ENCODE data around the gene SLC25A3. TPM values are rescaled to one million over a fixed set of nuclear protein-coding genes. Genes with fewer than 3 reads are reported as not detected.

Gene SLC25A3
- 100 to 1,000 TPM; 525 to 641 (median 599) TPM for total RNA-seq
- polyA plus RNA-seq, result 100 to 1,000 TPM; 551 to 872 (median 668) TPM

DNA sequence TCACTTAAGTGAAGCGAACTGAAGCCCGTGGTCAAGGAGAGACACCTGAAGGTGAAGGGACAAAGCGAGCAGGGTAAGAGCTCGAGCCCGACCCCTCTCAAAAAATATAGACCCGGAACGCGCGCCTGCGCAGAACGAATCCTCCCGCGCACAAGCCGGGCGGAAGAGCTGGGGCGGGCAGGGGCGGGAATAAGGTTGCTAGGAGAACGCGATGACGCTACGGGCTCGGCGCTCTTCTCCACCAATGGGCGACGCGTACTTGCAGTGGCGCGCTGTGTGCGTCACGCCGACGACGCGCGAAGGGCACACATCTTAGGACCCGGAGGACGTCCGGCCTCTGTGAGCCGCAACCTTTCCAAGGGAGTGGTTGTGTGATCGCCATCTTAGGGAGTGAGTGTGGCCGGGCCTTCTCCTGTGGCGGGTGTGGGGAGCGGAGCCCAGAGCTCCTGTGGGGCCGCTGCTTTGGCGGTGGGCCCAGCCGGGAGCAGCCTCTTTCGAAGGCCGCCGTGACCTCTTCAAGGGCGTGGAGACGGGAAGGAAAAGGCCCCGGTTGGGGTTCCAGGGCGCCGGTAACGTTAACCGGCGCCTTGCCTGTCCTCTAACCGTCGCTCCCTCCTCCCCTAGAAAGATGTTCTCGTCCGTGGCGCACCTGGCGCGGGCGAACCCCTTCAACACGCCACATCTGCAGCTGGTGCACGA is at the start of gene SLC25A3:
Gene SLC25A3 (plus strand): TSS at position 336 of the 699 bp plus-strand sequence. CDS start 293 bp downstream, at position 629.
- Histone ChIP-seq H3K27ac (peak within 1 kb of the TSS; percentile 94 to 100 (median 96)), H3K27me3 (no peaks in the 10 kb centered on the region), H3K4me3 (peak within 1 kb of the TSS; percentile 76 to 98 (median 88)), H3K4me1 (peaks cover 0 to 40% (median 30%) of the 10 kb centered on the region in 4 donors), H3K9me3 (no peaks in the 10 kb centered on the region), H3K36me3 (peaks cover 5 to 28% (median 12%) of the 10 kb centered on the region in 4 donors)
- peak; percentile 98 for DNase-seq
- intact Hi-C loops (cut with DNase I), result loop anchor here (1.0 to 5.0 kb wide), 3 partner anchors 52 to 89 kb away; partner anchors contain the start of genes APAF1 and TMPO
- 0% methylated on average over 67 of the region's 67 CpGs for WGBS, 2 donors
- TF ChIP-seq POLR2AphosphoS5 (IDR thresholded peaks at IDR 0.05) (peak; percentile 100), EP300 (IDR thresholded peaks at IDR 0.05) (peak in 1 of 4 donors; percentile 6), POLR2A (IDR thresholded peaks at IDR 0.05) (peak; percentile 96 to 97)
- TF ChIP-seq, protein P1, sequence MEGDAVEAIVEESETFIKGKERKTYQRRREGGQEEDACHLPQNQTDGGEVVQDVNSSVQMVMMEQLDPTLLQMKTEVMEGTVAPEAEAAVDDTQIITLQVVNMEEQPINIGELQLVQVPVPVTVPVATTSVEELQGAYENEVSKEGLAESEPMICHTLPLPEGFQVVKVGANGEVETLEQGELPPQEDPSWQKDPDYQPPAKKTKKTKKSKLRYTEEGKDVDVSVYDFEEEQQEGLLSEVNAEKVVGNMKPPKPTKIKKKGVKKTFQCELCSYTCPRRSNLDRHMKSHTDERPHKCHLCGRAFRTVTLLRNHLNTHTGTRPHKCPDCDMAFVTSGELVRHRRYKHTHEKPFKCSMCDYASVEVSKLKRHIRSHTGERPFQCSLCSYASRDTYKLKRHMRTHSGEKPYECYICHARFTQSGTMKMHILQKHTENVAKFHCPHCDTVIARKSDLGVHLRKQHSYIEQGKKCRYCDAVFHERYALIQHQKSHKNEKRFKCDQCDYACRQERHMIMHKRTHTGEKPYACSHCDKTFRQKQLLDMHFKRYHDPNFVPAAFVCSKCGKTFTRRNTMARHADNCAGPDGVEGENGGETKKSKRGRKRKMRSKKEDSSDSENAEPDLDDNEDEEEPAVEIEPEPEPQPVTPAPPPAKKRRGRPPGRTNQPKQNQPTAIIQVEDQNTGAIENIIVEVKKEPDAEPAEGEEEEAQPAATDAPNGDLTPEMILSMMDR (IDR thresholded peaks at IDR 0.05), result no peak

GRCh38 chr12:98543701-98544100 is 49.8 kb upstream of the SLC25A3 start:
- intact Hi-C loops (cut with DNase I), result no loop called here
- no peaks in the 10 kb centered on the region for H3K9me3 ChIP-seq
- no peak overlapping the region for H3K27ac ChIP-seq
- H3K4me3 ChIP-seq, result no peak overlapping the region
- DNase-seq, result no peak
- TF ChIP-seq POLR2AphosphoS5 (IDR thresholded peaks at IDR 0.05), result no peak
- TF ChIP-seq EP300 (IDR thresholded peaks at IDR 0.05), result no peak
- no peak for TF ChIP-seq POLR2A (IDR thresholded peaks at IDR 0.05)
- TF ChIP-seq, protein P1 (IDR thresholded peaks at IDR 0.05), result no peak
- no peaks in the 10 kb centered on the region for H3K4me1 ChIP-seq
- no peaks in the 10 kb centered on the region for H3K27me3 ChIP-seq
- peaks cover 0 to 45% (median 7%) of the 10 kb centered on the region in 4 donors for H3K36me3 ChIP-seq

GRCh38 chr12:98544751-98545150 is 48.7 kb upstream of the SLC25A3 start:
- Histone ChIP-seq H3K36me3 (peaks cover 0 to 52% (median 7%) of the 10 kb centered on the region in 4 donors), H3K4me1 (no peaks in the 10 kb centered on the region), H3K9me3 (no peaks in the 10 kb centered on the region), H3K27ac (no peak overlapping the region), H3K4me3 (no peak overlapping the region), H3K27me3 (no peaks in the 10 kb centered on the region)
- no peak for DNase-seq
- 84 to 85% methylated on average over 1 of the region's 1 CpG for WGBS, 2 donors
- TF ChIP-seq, protein P1 (IDR thresholded peaks at IDR 0.05), result no peak
- TF ChIP-seq POLR2A (IDR thresholded peaks at IDR 0.05), result no peak
- no peak for TF ChIP-seq POLR2AphosphoS5 (IDR thresholded peaks at IDR 0.05)
- TF ChIP-seq EP300 (IDR thresholded peaks at IDR 0.05), result no peak
- intact Hi-C loops (cut with DNase I), result no loop called here

- Histone ChIP-seq H3K4me1 (no peaks in the 10 kb centered on the region), H3K27ac (no peak overlapping the region), H3K36me3 (peaks cover 4 to 50% (median 5%) of the 10 kb centered on the region in 4 donors), H3K9me3 (no peaks in the 10 kb centered on the region), H3K27me3 (no peaks in the 10 kb centered on the region), H3K4me3 (no peak overlapping the region)
- TF ChIP-seq POLR2AphosphoS5 (IDR thresholded peaks at IDR 0.05) (no peak), EP300 (IDR thresholded peaks at IDR 0.05) (no peak), POLR2A (IDR thresholded peaks at IDR 0.05) (no peak)
- TF ChIP-seq, protein P1 (IDR thresholded peaks at IDR 0.05), result no peak
- intact Hi-C loops (cut with DNase I), result no loop called here
- WGBS, 2 donors, result 89 to 92% methylated on average over 5 of the region's 5 CpGs
- no peak for DNase-seq
Observed at GRCh38 chr12:98549371-98550110, 43.9 kb upstream of the SLC25A3 start.

Data from sigmoid colon (tissue), 7 donors.